ENCODE results near the gene KCNG4. TPM values are rescaled to one million over a fixed set of nuclear protein-coding genes. Genes with fewer than 3 reads are reported as not detected.

The KCNG4 gene
- total and polyA plus RNA-seq, 2 of the 8 experiments (the other 6 are each of a cell fraction or from before 2014, with no cell fraction given) = not detected

GRCh38 chr16:84247844-84248243 is 8.0 kb upstream of the KCNG4 start:
- TF ChIP-seq MAFK (IDR thresholded peaks at IDR 0.05; ENCODE audit: low read depth, low read length) (0 out of 2 replicates have a peak, but pooled peaks have one; percentile 12), RAD21 (IDR thresholded peaks at IDR 0.05 in 1 of 2, conservative IDR thresholded peaks at IDR 0.05 in 1 of 2; ENCODE audit: low read depth in 2 of 2, low read length in 2 of 2) (no peak), RFX5 (IDR thresholded peaks at IDR 0.05; ENCODE audit: borderline replicate concordance, low read depth, low read length) (no peak), PHF8 (conservative IDR thresholded peaks at IDR 0.05; ENCODE audit: low read depth, low read length) (no peak)
- H3K9ac ChIP-seq (replicated peaks in 1 of 4; ENCODE audit: extremely low read depth in 1 of 4, low read depth in 3 of 4, low read length in 3 of 4) = no peak overlapping the region
- H3K27me3 ChIP-seq (replicated peaks in 1 of 4; ENCODE audit: control insufficient read depth in 3 of 4, extremely low read depth in 1 of 4, insufficient read depth in 3 of 4, low read length in 3 of 4) = no peaks in the 10 kb centered on the region
- H2AK5ac ChIP-seq (ENCODE audit: low read depth, low read length) = no peak overlapping the region
- CTCF ChIA-PET (ENCODE audit: partially characterized antibody) = interaction anchor here (0.6 kb wide), 1 partner anchor 249 kb away, joined by 3 read pairs; no protein-coding TSS in a partner anchor
- no peaks in the 10 kb centered on the region for H3K36me3 ChIP-seq (ENCODE audit: control insufficient read depth in 2 of 4, insufficient read depth in 4 of 4, low read length in 3 of 4)
- H2BK5ac ChIP-seq (ENCODE audit: low read depth, low read length) = no peak overlapping the region
- H2BK12ac ChIP-seq (ENCODE audit: low read depth, low read length) = no peak overlapping the region
- no peak overlapping the region for H3K4ac ChIP-seq (replicated peaks; ENCODE audit: insufficient read length, low read depth, low read length)
- H3K23ac ChIP-seq (ENCODE audit: insufficient read length) = no peak overlapping the region
- FAIRE-seq = no peak
- no peak overlapping the region for H3K56ac ChIP-seq (replicated peaks; ENCODE audit: insufficient read length, low read depth, low read length)
- H3K23me2 ChIP-seq (ENCODE audit: low read depth, low read length) = no peaks in the 10 kb centered on the region; the same call in 1 of the 2 replicates
- no peak overlapping the region for H3K4me3 ChIP-seq (ENCODE audit: extremely low read depth in 1 of 4, insufficient read depth in 2 of 4, low read depth in 3 of 4, low read length in 4 of 4)
- H2BK20ac ChIP-seq (ENCODE audit: low read length) = no peak overlapping the region
- no peak overlapping the region for H4K91ac ChIP-seq (replicated peaks; ENCODE audit: insufficient read length, low read length)
- H3K18ac ChIP-seq (ENCODE audit: extremely low read depth, low read length) = no peak overlapping the region
- no peak overlapping the region for H2BK15ac ChIP-seq (ENCODE audit: low read length)
- WGBS, 2 experiments (ENCODE audit: extremely low coverage in 1 of 2, insufficient coverage in 1 of 2, insufficient read length in 1 of 2, insufficient replicate concordance in 2 of 2, low coverage in 1 of 2, low lambda C conversion rate in 2 of 2, missing lambda C conversion rate in 1 of 2) = 85% methylated on average over 5 of the region's 5 CpGs; no CpG with 5 or more reads in 1 of the 2 experiments
- H3K79me2 ChIP-seq (ENCODE audit: control insufficient read depth in 1 of 2, insufficient read depth in 2 of 2, low read length in 2 of 2) = no peaks in the 10 kb centered on the region
- no peak overlapping the region for H2BK120ac ChIP-seq (replicated peaks; ENCODE audit: low read depth, low read length)
- no peak overlapping the region for H4K5ac ChIP-seq (ENCODE audit: insufficient read length, low read depth, low read length)
- no peak overlapping the region for H3K4me2 ChIP-seq (ENCODE audit: insufficient read depth in 1 of 2, low read depth in 2 of 2, low read length in 2 of 2)
- POLR2A ChIA-PET (ENCODE audit: partially characterized antibody) = no interaction called here
- H3K27ac ChIP-seq (ENCODE audit: low read depth, low read length) = no peak overlapping the region
- no peaks in the 10 kb centered on the region for H3K79me1 ChIP-seq (ENCODE audit: low read depth, low read length)
- no peaks in the 10 kb centered on the region for H4K20me1 ChIP-seq (replicated peaks in 1 of 2; ENCODE audit: control insufficient read depth in 1 of 2, insufficient read depth in 2 of 2, low read length in 2 of 2)
- H2AFZ ChIP-seq (ENCODE audit: low read length) = no peak overlapping the region
- DNase-seq (ENCODE audit: low read depth in 1 of 2, low spot score in 2 of 2) = no peak
- no peak overlapping the region for H3K14ac ChIP-seq (ENCODE audit: insufficient read length)
- no peak overlapping the region for H4K8ac ChIP-seq (ENCODE audit: extremely low read depth, insufficient read depth, low read length)
- no peaks in the 10 kb centered on the region for H3K4me1 ChIP-seq (replicated peaks in 1 of 4; ENCODE audit: control insufficient read depth in 3 of 4, insufficient read depth in 4 of 4, low read length in 3 of 4)
- no peaks in the 10 kb centered on the region; a peak in 1 of 4 replicates for H3K9me3 ChIP-seq (ENCODE audit: insufficient read depth in 2 of 2, low read depth in 1 of 2, low read length in 1 of 2)

Measured in H1 (cell line).